Lower lobe of right lung (tissue), 2 donors: Measurements from ENCODE around the gene FBXW11. TPM values are rescaled to one million over a fixed set of nuclear protein-coding genes. Genes with fewer than 3 reads are reported as not detected.

Experiments used
- ATAC-seq, 2 donors: fragments of 200-7000 bp; cut with Tn5 transposase; one replicate each; pipeline ENCODE4 v1.9.1; 2020 to 2022; ENCODE audit warnings: mild to moderate bottlenecking in 2 of 2, moderate library complexity in 2 of 2
- DNase-seq: peaks from one replicate; pipeline ENCODE4 v3.0.0-alpha.2; 2020
- H3K27ac ChIP-seq: fragments of 200-600 bp; one replicate; pipeline ENCODE4 v1.8.0; 2022
- H3K27me3 ChIP-seq: fragments of 200-600 bp; one replicate; pipeline ENCODE4 v1.8.0; 2022; ENCODE audit warnings: low read depth
- H3K36me3 ChIP-seq: fragments of 200-600 bp; one replicate; pipeline ENCODE4 v1.8.0; 2022; ENCODE audit warnings: mild to moderate bottlenecking
- H3K4me1 ChIP-seq: fragments of 200-600 bp; one replicate; pipeline ENCODE4 v1.8.0; 2022
- H3K4me3 ChIP-seq: fragments of 200-600 bp; one replicate; pipeline ENCODE4 v1.8.0; 2022; ENCODE audit warnings: mild to moderate bottlenecking
- H3K9me3 ChIP-seq: fragments of 200-600 bp; one replicate; pipeline ENCODE4 v1.8.0; 2022
- intact Hi-C: fragments of 100-400 bp; cut with DNase I; formaldehyde crosslinking; loops from one replicate; pipeline ENCODE4 v1.11.0; 2022
- total RNA-seq: library from RNA; stranded (reverse); fragmentation: NEBNext Ultra II Directional; extraction: Animal tissue kit (Norgen Biotek cat#: 25700); gene quantifications from one replicate; pipeline ENCODE4 v1.2.1, GENCODE V29; 2021
- TF ChIP-seq, protein P1 (sequence below): fragments of 200-600 bp; IDR thresholded peaks from one replicate; pipeline ENCODE4 v1.8.0; 2022; ENCODE audit warnings: antibody characterized with exemption, mild to moderate bottlenecking
- donor health status: DM: no; HTN: yes; CAD: no; lungs with severe emphysema.

Gene FBXW11
- total RNA-seq, 1 donor from 2014 or later: 52.8 TPM

DNA sequence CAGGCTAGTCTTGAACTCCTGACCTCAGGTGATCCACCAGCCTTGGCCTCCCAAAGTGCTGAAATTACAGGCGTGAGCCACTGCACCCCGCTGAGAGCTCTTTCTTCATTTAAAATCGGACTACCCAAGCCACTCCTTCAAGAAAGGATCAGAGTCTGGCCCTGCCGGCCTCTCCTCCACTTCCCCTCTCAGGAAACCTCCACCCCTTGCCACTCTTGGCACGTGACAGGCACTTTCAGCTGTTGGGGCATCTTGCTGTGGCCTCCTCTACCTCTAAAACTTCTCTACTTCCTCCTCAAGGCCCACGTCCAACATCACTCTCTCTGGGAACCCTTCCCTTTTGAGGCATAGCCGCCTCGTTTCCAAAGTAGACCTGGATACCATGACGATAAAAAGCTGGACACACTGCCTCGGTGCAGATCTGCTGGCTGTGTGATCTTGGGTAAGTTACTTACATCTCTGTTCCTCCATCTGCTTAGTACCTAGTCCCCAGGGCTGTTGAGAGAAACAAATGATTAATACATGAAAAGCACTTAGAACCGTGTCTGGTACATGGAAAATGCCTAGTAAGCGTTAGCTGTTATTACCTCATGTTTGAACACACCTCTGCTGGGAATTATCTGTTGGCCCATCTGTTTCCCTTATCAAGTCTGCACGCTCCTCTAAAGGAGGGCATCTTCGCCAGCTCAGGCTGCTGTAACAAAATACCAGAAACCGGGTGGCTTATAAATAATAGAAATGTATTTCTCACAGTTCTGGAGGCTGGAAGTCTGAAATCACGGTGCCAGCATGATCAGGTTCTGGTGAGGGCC is 165.5 kb downstream of the FBXW11 start:
- DNase-seq: no peak
- Histone ChIP-seq H3K4me1 (no peaks in the 10 kb centered on the region), H3K27ac (no peak overlapping the region), H3K4me3 (no peak overlapping the region), H3K27me3 (no peaks in the 10 kb centered on the region), H3K36me3 (no peaks in the 10 kb centered on the region), H3K9me3 (no peaks in the 10 kb centered on the region)
- ATAC-seq: peak in 1 of 2 donors; percentile 67
- TF ChIP-seq, protein P1, sequence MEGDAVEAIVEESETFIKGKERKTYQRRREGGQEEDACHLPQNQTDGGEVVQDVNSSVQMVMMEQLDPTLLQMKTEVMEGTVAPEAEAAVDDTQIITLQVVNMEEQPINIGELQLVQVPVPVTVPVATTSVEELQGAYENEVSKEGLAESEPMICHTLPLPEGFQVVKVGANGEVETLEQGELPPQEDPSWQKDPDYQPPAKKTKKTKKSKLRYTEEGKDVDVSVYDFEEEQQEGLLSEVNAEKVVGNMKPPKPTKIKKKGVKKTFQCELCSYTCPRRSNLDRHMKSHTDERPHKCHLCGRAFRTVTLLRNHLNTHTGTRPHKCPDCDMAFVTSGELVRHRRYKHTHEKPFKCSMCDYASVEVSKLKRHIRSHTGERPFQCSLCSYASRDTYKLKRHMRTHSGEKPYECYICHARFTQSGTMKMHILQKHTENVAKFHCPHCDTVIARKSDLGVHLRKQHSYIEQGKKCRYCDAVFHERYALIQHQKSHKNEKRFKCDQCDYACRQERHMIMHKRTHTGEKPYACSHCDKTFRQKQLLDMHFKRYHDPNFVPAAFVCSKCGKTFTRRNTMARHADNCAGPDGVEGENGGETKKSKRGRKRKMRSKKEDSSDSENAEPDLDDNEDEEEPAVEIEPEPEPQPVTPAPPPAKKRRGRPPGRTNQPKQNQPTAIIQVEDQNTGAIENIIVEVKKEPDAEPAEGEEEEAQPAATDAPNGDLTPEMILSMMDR: no peak
- intact Hi-C loops: no loop called here

DNA sequence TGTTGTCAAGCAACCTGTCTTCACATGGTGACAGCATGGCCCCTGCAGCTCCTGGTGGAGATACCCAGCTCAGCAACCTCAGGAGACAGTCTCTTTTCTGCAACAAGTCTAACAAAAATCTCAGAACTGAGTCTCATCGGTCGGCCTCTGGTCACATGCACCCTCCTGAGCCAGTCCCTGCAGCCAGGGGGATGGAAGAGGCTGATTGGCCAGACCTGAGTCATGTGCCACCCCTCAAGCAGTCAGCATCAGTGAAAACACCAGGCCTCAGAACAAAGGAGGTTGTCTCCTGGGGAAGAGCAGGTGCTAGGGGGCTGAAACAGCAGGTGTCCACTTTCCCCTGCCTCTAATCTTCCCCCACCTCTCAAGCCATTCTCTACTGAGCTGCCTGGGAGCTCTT is 166.4 kb downstream of the FBXW11 start:
- Histone ChIP-seq H3K4me3 (no peak overlapping the region), H3K4me1 (no peaks in the 10 kb centered on the region), H3K9me3 (no peaks in the 10 kb centered on the region), H3K36me3 (no peaks in the 10 kb centered on the region), H3K27ac (no peak overlapping the region), H3K27me3 (no peaks in the 10 kb centered on the region)
- intact Hi-C loops: no loop called here
- no peak for ATAC-seq
- TF ChIP-seq, protein P1: no peak
- no peak for DNase-seq

DNA sequence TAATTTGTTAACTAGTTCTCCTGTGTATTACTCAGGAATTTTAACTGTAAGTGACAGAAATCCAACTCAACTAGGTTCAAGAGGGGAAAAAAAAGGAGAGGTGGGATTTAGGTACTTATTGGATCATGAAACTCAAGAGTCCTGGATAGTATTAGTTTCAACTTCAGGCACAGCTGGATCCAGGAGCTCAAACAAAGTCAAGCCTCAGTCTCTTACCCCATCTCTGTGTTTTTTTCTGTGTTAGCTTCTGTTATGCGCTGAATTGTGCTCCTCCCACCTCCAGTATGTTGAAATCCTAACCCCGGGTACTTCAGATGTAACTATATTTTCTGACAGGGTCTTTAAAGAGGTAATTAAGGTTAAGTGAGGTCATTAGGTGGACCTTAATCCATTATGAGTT is 167.3 kb downstream of the FBXW11 start:
- H3K4me3 ChIP-seq: no peak overlapping the region
- TF ChIP-seq, protein P1: no peak
- H3K9me3 ChIP-seq: no peaks in the 10 kb centered on the region
- intact Hi-C loops: no loop called here
- H3K36me3 ChIP-seq: no peaks in the 10 kb centered on the region
- no peak overlapping the region for H3K27ac ChIP-seq
- DNase-seq (no peak), ATAC-seq (no peak)
- no peaks in the 10 kb centered on the region for H3K4me1 ChIP-seq
- H3K27me3 ChIP-seq: no peaks in the 10 kb centered on the region

DNA sequence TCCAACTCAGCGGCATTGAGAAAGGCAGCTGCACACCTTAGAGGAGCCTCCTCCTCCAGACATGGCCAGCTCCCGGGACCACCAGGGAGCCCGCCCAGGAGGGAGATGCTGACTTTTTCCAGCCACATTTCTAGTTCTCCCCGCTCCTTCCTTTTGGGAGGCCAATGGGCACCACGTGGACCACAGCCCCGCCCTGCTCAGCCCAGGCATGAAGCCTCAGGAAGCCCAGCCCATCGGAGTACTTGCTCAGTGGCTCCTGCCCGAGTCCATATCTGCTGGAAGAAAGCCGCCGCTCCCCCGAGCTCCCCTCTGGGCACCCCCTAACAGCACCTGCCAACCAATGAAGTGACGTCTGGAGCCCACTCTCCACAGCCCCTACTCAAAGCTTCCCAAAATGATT is 168.4 kb downstream of the FBXW11 start:
- H3K27me3 ChIP-seq: no peaks in the 10 kb centered on the region
- no peak for DNase-seq
- ATAC-seq: no peak

DNA sequence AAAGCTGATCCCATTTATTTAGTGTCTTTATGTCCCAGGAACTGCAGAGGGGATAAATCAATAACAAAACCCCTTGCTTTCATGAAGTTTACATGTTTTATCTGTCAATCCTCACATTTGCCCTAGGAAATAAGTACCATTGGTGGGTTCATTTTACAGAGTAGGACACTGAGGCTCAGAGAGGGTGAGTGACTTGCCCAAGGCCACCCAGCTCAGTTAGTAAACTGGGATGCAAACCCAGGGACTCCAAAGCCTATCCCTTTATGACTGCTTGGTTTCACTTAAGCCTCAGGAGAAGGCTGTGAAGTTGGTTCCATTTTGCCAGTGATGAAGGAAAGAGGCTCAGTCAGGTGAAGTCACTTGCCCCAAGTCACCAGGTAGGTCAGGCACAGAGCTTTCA is 168.9 kb downstream of the FBXW11 start:
- H3K27ac ChIP-seq: no peak overlapping the region
- H3K36me3 ChIP-seq: no peaks in the 10 kb centered on the region
- H3K27me3 ChIP-seq: no peaks in the 10 kb centered on the region
- H3K4me1 ChIP-seq: no peaks in the 10 kb centered on the region
- ATAC-seq (no peak), DNase-seq (no peak)
- intact Hi-C loops: no loop called here
- no peaks in the 10 kb centered on the region for H3K9me3 ChIP-seq
- no peak overlapping the region for H3K4me3 ChIP-seq
- TF ChIP-seq, protein P1: no peak

More for the DNA sequence above, 168.4 kb downstream of the FBXW11 start:
- H3K4me3 ChIP-seq: no peak overlapping the region
- no peaks in the 10 kb centered on the region for H3K9me3 ChIP-seq
- no peaks in the 10 kb centered on the region for H3K36me3 ChIP-seq
- no peak overlapping the region for H3K27ac ChIP-seq
- no peaks in the 10 kb centered on the region for H3K4me1 ChIP-seq
- intact Hi-C loops: no loop called here
- TF ChIP-seq, protein P1: no peak
